Measurements from ENCODE around the gene MROH8. TPM values are rescaled to one million over a fixed set of nuclear protein-coding genes. Genes with fewer than 3 reads are reported as not detected.

Gene MROH8
- total and polyA plus RNA-seq, 2 of the 13 experiments (the other 11 are each of a cell fraction or from before 2014, with no cell fraction given) = 2.6 to 5.5 TPM

- no peak for TF ChIP-seq ZBTB4 (CRISPR knock-in tag; IDR thresholded peaks at IDR 0.05; ENCODE audit: borderline replicate concordance)
- no peak for TF ChIP-seq ZFP82 (CRISPR knock-in tag; IDR thresholded peaks at IDR 0.05; ENCODE audit: borderline replicate concordance)
- no peak for TF ChIP-seq FOXA1 (IDR thresholded peaks at IDR 0.05)
- 0 out of 2 replicates have a peak, but pooled peaks have one; percentile 9 for TF ChIP-seq FOXA1 (CRISPR knock-in tag; IDR thresholded peaks at IDR 0.05)
- TF ChIP-seq ZNF512 (CRISPR knock-in tag; IDR thresholded peaks at IDR 0.05) = peak; percentile 93
- no peak for TF ChIP-seq CSRNP2 (CRISPR knock-in tag; conservative IDR thresholded peaks at IDR 0.05; ENCODE audit: low read depth)
- TF ChIP-seq SMAD1 (CRISPR knock-in tag; IDR thresholded peaks at IDR 0.05; ENCODE audit: borderline replicate concordance, low read depth) = no peak
- no peak for TF ChIP-seq HNRNPL (IDR thresholded peaks at IDR 0.05; ENCODE audit: low read depth, low read length)
- no peak for TF ChIP-seq ZNF724P (CRISPR knock-in tag; IDR thresholded peaks at IDR 0.05; ENCODE audit: borderline replicate concordance)
- TF ChIP-seq PRMT3 (CRISPR knock-in tag; IDR thresholded peaks at IDR 0.05; ENCODE audit: borderline replicate concordance, low read depth) = no peak
- no peak for TF ChIP-seq ZNF256 (CRISPR knock-in tag; conservative IDR thresholded peaks at IDR 0.05)
- no peak for TF ChIP-seq ZNF550 (CRISPR knock-in tag; IDR thresholded peaks at IDR 0.05; ENCODE audit: borderline replicate concordance)
- TF ChIP-seq ZNF598 (CRISPR knock-in tag; IDR thresholded peaks at IDR 0.05; ENCODE audit: borderline replicate concordance) = no peak
- TF ChIP-seq, protein P1, sequence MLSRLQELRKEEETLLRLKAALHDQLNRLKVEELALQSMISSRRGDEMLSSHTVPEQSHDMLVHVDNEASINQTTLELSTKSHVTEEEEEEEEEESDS (CRISPR knock-in tag; IDR thresholded peaks at IDR 0.05; ENCODE audit: borderline replicate concordance) = no peak
- TF ChIP-seq XRCC5 (optimal IDR thresholded peaks at IDR 0.05; ENCODE audit: low read length) = no peak
- TF ChIP-seq BORCS8-MEF2B (CRISPR knock-in tag; IDR thresholded peaks at IDR 0.05) = no peak
- peak; percentile 55; the same call in 1 of the 2 replicates for TF ChIP-seq HNF4G (IDR thresholded peaks at IDR 0.05; ENCODE audit: borderline replicate concordance, low read depth, low read length)
- no peak for TF ChIP-seq HNF4G (CRISPR knock-in tag; IDR thresholded peaks at IDR 0.05; ENCODE audit: borderline replicate concordance, low read depth)
- no peak for TF ChIP-seq RBM22 (optimal IDR thresholded peaks at IDR 0.05; ENCODE audit: low read length)
- TF ChIP-seq ASH2L (IDR thresholded peaks at IDR 0.05; ENCODE audit: insufficient read length, low read depth, low read length) = no peak
- no peak for TF ChIP-seq GTF2F1 (IDR thresholded peaks at IDR 0.05; ENCODE audit: low read length)
- peak; percentile 44 for TF ChIP-seq HNF4A (CRISPR knock-in tag; IDR thresholded peaks at IDR 0.05)
Measured at GRCh38 chr20:37119356-37120036, 59.9 kb downstream of the MROH8 start (continued).

Measured in HepG2 (cell line).